Pancreas (tissue), 10 donors: ENCODE data around the gene OR2G6. TPM values are rescaled to one million over a fixed set of nuclear protein-coding genes. Genes with fewer than 3 reads are reported as not detected.
A peak's percentile ranks its signal among the peaks of the same experiment; 100 is the strongest.
"Not testable (repeated sequence)": the region's sequence is repeated elsewhere in the genome, so short reads cannot be mapped to it uniquely, and the experiment has no call there.

Experiments used
- ATAC-seq, 4 donors: fragments of 200-7000 bp; cut with Tn5 transposase; one replicate each; pipeline versions ENCODE4 v1.8.0 to v1.9.1; 2020; ENCODE audit warnings: mild to moderate bottlenecking in 4 of 4, moderate library complexity in 4 of 4
- DNase-seq, 6 donors: peaks; one replicate each; pipeline ENCODE4 v3.0.0-alpha.2; 2020
- FAIRE-seq: peaks from 2 replicates; lab custom pipeline; 2012; peaks lifted over from hg19 to GRCh38; lab: Jason Lieb, UNC
- H3K27ac ChIP-seq, 4 donors: fragments of 200-600 bp; sonication (generic); 1 replicate in 3 of 4; 2 replicates in 1 of 4; pipeline versions ENCODE4 v1.5.0 to v1.8.0; 2020
- H3K27me3 ChIP-seq, 4 donors: fragments of 200-600 bp; one replicate each; pipeline ENCODE4 v1.8.0; 2021
- H3K36me3 ChIP-seq, 3 donors: fragments of 200-600 bp; sonication (generic) in 1 of 3; one replicate each; pipeline versions ENCODE4 v1.5.0 to v1.8.0; 2020 to 2021
- H3K4me1 ChIP-seq, 3 donors: fragments of 200-600 bp; one replicate each; pipeline ENCODE4 v1.8.0; 2021
- H3K4me3 ChIP-seq, 4 donors: fragments of 200-600 bp; sonication (generic) in 2 of 4; one replicate each; pipeline versions ENCODE4 v1.5.0 to v1.8.0; 2020 to 2021
- H3K9me3 ChIP-seq, 4 donors: fragments of 200-600 bp; one replicate each; pipeline ENCODE4 v1.8.0; 2021
- CTCF ChIP-seq, 4 donors: fragments of 200-600 bp; sonication (generic) in 3 of 4; IDR thresholded peaks; one replicate each; pipeline versions ENCODE4 v1.5.0 to v1.8.0; 2021; ENCODE audit warnings: antibody characterized with exemption in 4 of 4
- WGBS, 2 donors: extraction: QIAGEN DNeasy Blood & Tissue Kit; methylation state at CpG; one replicate each; pipeline ENCODE4 v1.1.7; 2013; 5-methylcytosine and 5-hydroxymethylcytosine counted together
- intact Hi-C, 3 donors: fragments of 100-400 bp; cut with DNase I; formaldehyde crosslinking; loops; one replicate each; pipeline versions ENCODE4 v1.11.1 to v1.14.2; 2022
- polyA plus RNA-seq, 2 donors: library from polyadenylated mRNA; stranded (reverse); fragments of 200-250 nt; gene quantifications; one replicate each; pipeline ENCODE4 v1.2.3, GENCODE V29; 2013
- total RNA-seq, 6 donors: library from RNA; stranded (reverse); fragmentation: NEBNext Ultra II Directional in 4 of 6; extraction: Animal tissue kit (Norgen Biotek cat#: 25700) in 4 of 6; gene quantifications; one replicate each; pipeline versions ENCODE4 v1.2.1 to v1.2.4, GENCODE V29; 2021 to 2023
- donor health status: healthy with polysubstance abuse.
- donor health status: DM: no; HTN: no; CAD: no; lungs with moderate emphysema.
- donor health status: DM: no; HTN: no; CAD: no.
- donor health status: control.
- donor health status: control.
- donor health status: Bipolar disorder and iron deficiency.
- donor health status: DM: yes; HTN: yes; CAD: no.
- donor health status: DM: no; HTN: no; CAD: no.
- donor health status: DM: no; HTN: no; CAD: no.
- donor health status: DM: yes; HTN: yes; CAD: no.

Gene OR2G6
- total RNA-seq = not detected
- not detected for polyA plus RNA-seq

- DNase-seq, H3K4me1 ChIP-seq, H3K4me3 ChIP-seq, H3K9me3 ChIP-seq, H3K36me3 ChIP-seq, ATAC-seq, intact Hi-C loops, H3K27ac ChIP-seq, H3K27me3 ChIP-seq: not testable (repeated sequence)
- peak; percentile 92 for FAIRE-seq
- no CpG with 5 or more reads among the region's 2 CpGs for WGBS, 2 donors
Observed at GRCh38 chr1:248507773-248508172, at the start of gene OR2G6. Gene OR2G6 (plus strand): TSS chr1:248508073. CDS start chr1:248521647, 13,574 bp downstream.

- DNase-seq, H3K36me3 ChIP-seq, H3K4me3 ChIP-seq, FAIRE-seq, H3K4me1 ChIP-seq, ATAC-seq, intact Hi-C loops, H3K27ac ChIP-seq, H3K9me3 ChIP-seq, H3K27me3 ChIP-seq: not testable (repeated sequence)
- 49 to 70% methylated on average over 7 of the region's 7 CpGs for WGBS, 2 donors
Observed at GRCh38 chr1:248459117-248459516, 48.8 kb upstream of the OR2G6 start.

DNA sequence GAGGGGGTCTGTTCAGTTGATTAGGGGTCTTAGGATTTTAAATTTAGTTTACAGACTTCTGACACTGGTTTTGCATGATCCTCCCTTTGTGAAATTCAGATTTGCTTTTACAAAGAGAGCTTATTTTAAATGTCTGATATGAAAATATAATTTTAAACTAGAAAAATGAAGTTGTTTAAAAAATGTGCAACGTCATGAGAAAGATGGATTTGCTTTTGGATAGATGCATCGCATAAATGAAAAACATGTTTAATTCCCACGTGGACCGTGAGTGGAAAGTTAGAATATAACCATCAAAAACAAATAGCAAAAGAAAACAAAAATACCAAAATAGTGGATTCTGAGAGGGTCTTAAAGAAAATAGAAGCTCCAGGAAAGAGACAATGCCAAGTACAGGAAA lies 36.7 kb upstream of the OR2G6 start:
- no peaks in the 10 kb centered on the region for H3K4me1 ChIP-seq
- ATAC-seq (no peak), FAIRE-seq (no peak), DNase-seq (no peak)
- intact Hi-C loops = no loop called here
- H3K36me3 ChIP-seq = no peaks in the 10 kb centered on the region
- H3K27me3 ChIP-seq = no peaks in the 10 kb centered on the region
- 63 to 73% methylated on average over 4 of the region's 4 CpGs for WGBS, 2 donors
- TF ChIP-seq CTCF (IDR thresholded peaks at IDR 0.05) = no peak
- no peak overlapping the region for H3K4me3 ChIP-seq
- H3K27ac ChIP-seq = no peak overlapping the region
- no peaks in the 10 kb centered on the region for H3K9me3 ChIP-seq

GRCh38 chr1:248472111-248472510 lies 35.8 kb upstream of the OR2G6 start:
- H3K36me3 ChIP-seq, H3K27ac ChIP-seq, FAIRE-seq, H3K4me3 ChIP-seq, DNase-seq, H3K27me3 ChIP-seq, H3K9me3 ChIP-seq, H3K4me1 ChIP-seq, intact Hi-C loops, ATAC-seq: not testable (repeated sequence)
- 32 to 56% methylated on average over 2 of the region's 2 CpGs for WGBS, 2 donors

DNA sequence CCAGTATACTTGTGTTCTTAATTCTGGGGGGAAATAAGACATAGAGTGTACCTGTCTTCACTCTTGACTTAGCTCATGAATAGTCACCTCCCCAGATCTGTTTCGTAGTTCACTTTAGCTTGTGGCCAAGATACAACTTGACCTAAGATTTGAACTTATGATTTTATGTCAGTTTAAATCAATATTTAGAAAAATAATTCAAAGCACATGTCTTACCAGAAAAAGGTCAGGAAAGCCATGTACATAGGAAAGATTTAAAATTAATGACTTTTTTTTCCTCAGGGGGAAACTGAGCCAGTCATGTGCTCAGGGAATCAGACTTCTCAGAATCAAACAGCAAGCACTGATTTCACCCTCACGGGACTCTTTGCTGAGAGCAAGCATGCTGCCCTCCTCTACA lies 34.8 kb upstream of the OR2G6 start, which contains the start of gene OR2T3:
OR2T3 (plus strand) TSS at position 301 of the 400 bp plus-strand sequence; CDS start at position 301, 0 bp downstream.
- H3K27ac ChIP-seq, DNase-seq, FAIRE-seq, H3K36me3 ChIP-seq, H3K9me3 ChIP-seq, H3K27me3 ChIP-seq, intact Hi-C loops, ATAC-seq, H3K4me1 ChIP-seq, H3K4me3 ChIP-seq: not testable (repeated sequence)
- WGBS, 2 donors = 32 to 47% methylated on average over 1 of the region's 2 CpGs

DNA sequence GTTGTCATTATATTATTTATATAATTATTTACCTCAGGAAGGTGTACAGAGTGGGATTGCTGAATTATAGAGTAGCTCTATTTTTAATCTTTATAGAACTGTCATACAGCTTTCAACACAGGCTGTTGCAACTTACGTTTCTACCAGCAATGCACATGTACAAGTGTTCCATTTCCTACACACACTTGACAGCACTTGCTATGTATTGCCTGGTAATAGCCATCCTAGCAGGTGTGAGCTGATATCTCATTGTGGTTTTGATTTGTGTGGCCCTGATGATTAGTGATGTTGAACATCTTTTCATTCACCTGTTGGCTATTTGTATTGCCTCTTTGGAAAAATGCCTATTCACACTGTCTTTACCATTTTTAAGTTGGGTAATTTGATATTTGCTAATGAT lies 32.2 kb upstream of the OR2G6 start:
- H3K27ac ChIP-seq, DNase-seq, FAIRE-seq, H3K36me3 ChIP-seq, H3K4me1 ChIP-seq, H3K4me3 ChIP-seq, H3K9me3 ChIP-seq, intact Hi-C loops, H3K27me3 ChIP-seq, ATAC-seq: not testable (repeated sequence)
- no CpG with 5 or more reads among the region's 1 CpG for WGBS, 2 donors

DNA sequence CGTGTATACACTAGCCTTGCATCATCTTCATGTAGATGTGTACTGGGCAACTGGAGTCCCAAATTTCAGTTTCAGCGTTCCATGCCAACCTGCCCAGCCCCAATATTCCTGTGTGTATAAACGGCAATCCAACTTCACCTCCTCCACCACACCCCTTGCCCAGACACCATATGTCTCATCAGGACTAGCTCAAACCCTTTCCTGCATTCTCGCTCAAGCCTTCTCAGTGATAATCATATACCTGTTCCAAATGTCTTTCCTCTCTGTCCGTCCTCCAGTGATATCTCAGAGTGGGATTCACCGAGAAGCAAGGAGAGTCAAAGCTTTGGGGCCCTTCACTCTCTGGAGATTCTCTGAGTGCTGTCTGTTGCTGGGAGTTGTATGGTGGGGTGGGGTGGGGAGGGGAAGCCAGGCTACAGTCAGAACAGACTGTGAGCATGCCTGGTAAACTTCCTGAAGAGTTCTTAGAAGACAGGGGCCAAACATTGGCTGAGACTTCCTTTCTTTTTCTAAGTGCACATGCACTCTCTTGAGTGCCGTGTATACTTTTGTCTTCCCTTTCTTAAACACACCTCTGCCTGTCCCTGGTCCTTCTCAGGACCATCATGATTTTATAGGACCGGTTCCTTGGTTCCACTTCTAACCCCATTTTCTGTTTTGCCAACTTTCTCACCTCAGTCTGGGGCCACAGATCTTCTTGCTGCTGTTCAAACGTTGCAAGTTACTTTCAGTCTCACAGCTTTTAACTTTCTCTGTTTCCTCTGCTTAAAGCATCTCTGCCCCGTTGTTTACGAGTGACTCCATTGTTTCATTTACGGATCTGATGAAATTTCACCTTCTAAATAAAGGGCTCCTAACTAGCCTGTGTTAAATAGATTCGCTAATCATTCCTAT lies 25.9 kb upstream of the OR2G6 start:
- H3K4me1 ChIP-seq, intact Hi-C loops, H3K27me3 ChIP-seq, DNase-seq, FAIRE-seq, H3K36me3 ChIP-seq, ATAC-seq, H3K9me3 ChIP-seq, H3K27ac ChIP-seq, H3K4me3 ChIP-seq: not testable (repeated sequence)
- WGBS, 2 donors = 40 to 59% methylated on average over 13 of the region's 13 CpGs

GRCh38 chr1:248488289-248488688 lies 19.6 kb upstream of the OR2G6 start, which contains the start of gene OR2T5:
Gene OR2T5 (plus strand): TSS chr1:248488589. CDS start chr1:248488589, 0 bp downstream.
- intact Hi-C loops, H3K9me3 ChIP-seq, H3K36me3 ChIP-seq, H3K27ac ChIP-seq, H3K27me3 ChIP-seq, ATAC-seq, H3K4me3 ChIP-seq, FAIRE-seq, H3K4me1 ChIP-seq, DNase-seq: not testable (repeated sequence)
- WGBS, 2 donors = 63 to 78% methylated on average over 5 of the region's 6 CpGs

DNA sequence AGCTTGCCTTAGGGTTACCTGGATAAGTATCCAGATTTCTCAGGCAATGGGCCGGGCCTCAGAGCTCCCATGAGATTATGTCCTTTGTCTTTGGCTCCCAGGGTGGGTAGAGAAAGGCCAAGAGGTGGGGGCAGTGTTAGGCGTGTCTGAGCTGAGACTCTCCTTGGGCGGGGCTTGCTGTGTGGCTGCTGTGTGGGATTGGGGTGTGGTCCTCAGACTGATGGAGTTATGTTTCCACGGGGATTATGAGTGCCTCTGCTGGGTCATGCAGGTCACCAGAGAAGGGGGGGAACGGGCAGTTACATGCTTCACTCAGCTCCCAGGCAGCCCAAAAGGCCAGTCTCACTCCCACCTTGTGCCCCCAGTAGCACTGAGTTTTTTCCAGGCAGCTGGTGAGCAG lies 11.2 kb upstream of the OR2G6 start:
- FAIRE-seq, H3K27ac ChIP-seq, intact Hi-C loops, H3K27me3 ChIP-seq, H3K4me1 ChIP-seq, DNase-seq, H3K4me3 ChIP-seq, H3K36me3 ChIP-seq, H3K9me3 ChIP-seq, ATAC-seq: not testable (repeated sequence)
- WGBS, 2 donors = no CpG with 5 or more reads among the region's 5 CpGs

DNA sequence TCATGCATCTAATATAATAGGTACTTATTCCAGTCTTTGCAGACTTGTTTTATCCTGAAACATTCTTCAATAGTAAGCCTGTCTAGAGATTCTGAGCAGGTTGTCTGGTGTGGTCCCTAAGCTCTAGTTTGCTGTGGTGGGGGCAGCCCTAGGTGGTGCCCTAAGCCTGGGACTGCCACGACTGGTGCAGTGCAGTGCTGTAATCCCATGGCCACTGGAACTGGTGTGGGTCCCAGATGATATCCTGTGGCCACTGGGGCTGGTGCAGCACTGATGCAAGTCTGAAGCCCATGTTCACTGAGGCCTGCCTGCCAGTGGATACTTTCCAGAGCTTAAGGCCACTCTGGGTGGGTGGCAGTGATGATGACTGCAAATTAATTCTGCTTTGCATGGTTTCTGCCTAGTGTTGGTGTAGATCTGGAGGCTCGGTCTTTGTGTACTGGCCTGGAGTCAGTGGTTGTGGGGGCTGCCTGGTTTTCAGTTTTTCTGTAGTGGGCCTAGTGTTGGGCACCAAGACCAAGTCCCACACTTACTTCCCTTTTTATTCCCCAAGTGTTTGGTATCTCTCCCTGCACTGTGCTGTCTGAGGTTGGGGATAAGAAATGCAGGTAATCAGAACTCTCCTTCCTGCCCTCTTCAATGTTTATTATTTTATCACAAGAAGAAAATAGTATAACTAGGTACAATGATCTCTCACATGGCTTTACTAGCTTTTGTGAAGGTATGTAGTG lies 7.4 kb upstream of the OR2G6 start:
- 53 to 67% methylated on average over 1 of the region's 2 CpGs for WGBS, 2 donors
- H3K27ac ChIP-seq, intact Hi-C loops, H3K27me3 ChIP-seq, H3K4me3 ChIP-seq, ATAC-seq, DNase-seq, H3K4me1 ChIP-seq, H3K9me3 ChIP-seq, H3K36me3 ChIP-seq, FAIRE-seq: not testable (repeated sequence)

- H3K27ac ChIP-seq, H3K36me3 ChIP-seq, H3K4me3 ChIP-seq, H3K27me3 ChIP-seq, intact Hi-C loops, H3K4me1 ChIP-seq, DNase-seq, ATAC-seq, H3K9me3 ChIP-seq: not testable (repeated sequence)
- FAIRE-seq = peak; percentile 94
Observed at GRCh38 chr1:248510217-248510616, 2.3 kb downstream of the OR2G6 start.
